AG04450 (cell line): ENCODE measurements around the gene MARCHF9. TPM values are rescaled to one million over a fixed set of nuclear protein-coding genes. Genes with fewer than 3 reads are reported as not detected.

Experiments used
- CTCF ChIA-PET: fragments of 300-600, 350-600 bp; formaldehyde crosslinking; extraction: SDS; loops from one replicate; lab custom pipeline; 2022; ENCODE audit warnings: antibody characterized with exemption, inconsistent platforms; lab: Charles Lee
- POLR2A ChIA-PET: fragments of 350-600 bp; formaldehyde crosslinking; extraction: SDS; loops from one replicate; lab custom pipeline; 2021; ENCODE audit warnings: antibody characterized with exemption, inconsistent platforms; lab: Yijun Ruan, JAX
- DNase-seq: peaks from one replicate; pipeline ENCODE4 v3.0.0-alpha.2; 2011; ENCODE audit warnings: low read depth, low spot score
- H3K27ac ChIP-seq: one replicate; pipeline ENCODE4 v1.5.1; 2012; ENCODE audit warnings: low read depth, low read length, control low read depth
- H3K27me3 ChIP-seq: one replicate; pipeline ENCODE4 v1.6.0; 2012; ENCODE audit warnings: low read length; ENCODE audit not compliant: control insufficient read depth, insufficient read depth
- H3K4me3 ChIP-seq: 2 replicates; pipeline ENCODE4 v1.5.1; 2011; ENCODE audit warnings: mild to moderate bottlenecking, low read depth, low read length, control low read depth
- H3K9me3 ChIP-seq: 2 replicates; pipeline ENCODE4 v1.5.1; 2012; ENCODE audit warnings: low read length; ENCODE audit not compliant: control insufficient read depth, insufficient read depth
- CTCF ChIP-seq: IDR thresholded peaks from 2 replicates; pipeline ENCODE4 v1.5.1; 2011; ENCODE audit warnings: low read depth, low read length, control low read depth, inconsistent platforms
- polyA plus RNA-seq: library from polyadenylated mRNA; depleted of rRNA; stranded (reverse); fragments of >200 nt; gene quantifications from 2 replicates; pipeline ENCODE4 v1.2.3, GENCODE V29; 2011; rRNA removed
- small RNA-seq: library from RNA; depleted of rRNA; stranded (forward); fragments of <200 nt; gene quantifications from one replicate; pipeline ENCODE3, GENCODE V24; 2012; ENCODE audit warnings: low read depth; ENCODE audit not compliant: insufficient read length

Gene MARCHF9
- polyA plus RNA-seq, 1 experiment: 3.7 TPM

GRCh38 chr12:57808351-57808750 is 53.4 kb downstream of the MARCHF9 start:
- Histone ChIP-seq H3K4me3 (no peak overlapping the region), H3K27me3 (no peaks in the 10 kb centered on the region), H3K27ac (no peak overlapping the region), H3K9me3 (no peaks in the 10 kb centered on the region)
- POLR2A ChIA-PET: no interaction called here
- no peak for DNase-seq
- CTCF ChIA-PET: interaction anchor here (1.4 to 2.1 kb wide), 2 partner anchors 96 to 98 kb away, joined by 4 to 7 read pairs; no protein-coding TSS in a partner anchor
- TF ChIP-seq CTCF: no peak

DNA sequence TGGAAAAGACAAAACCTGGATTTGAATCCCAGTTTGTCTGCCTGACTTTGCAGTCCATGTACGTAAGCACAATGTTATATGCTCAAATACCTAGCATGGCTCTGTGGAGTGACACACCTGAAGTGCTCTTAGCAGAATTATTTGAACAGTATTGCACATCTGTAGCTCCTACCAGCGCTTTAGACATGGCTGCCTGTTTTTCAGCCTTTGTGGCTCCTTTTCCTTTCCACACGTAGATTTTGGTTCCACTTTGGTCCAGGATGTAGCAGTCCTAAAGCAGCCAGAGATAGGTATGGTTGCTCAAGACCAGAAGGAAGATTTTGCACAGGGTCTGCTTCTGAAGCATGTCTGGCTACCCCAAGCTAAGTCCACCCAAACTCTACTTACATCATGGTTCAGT is 54.5 kb downstream of the MARCHF9 start:
- no peak overlapping the region for H3K4me3 ChIP-seq
- no peaks in the 10 kb centered on the region for H3K27me3 ChIP-seq
- DNase-seq: no peak
- ChIA-PET POLR2A (no interaction called here), CTCF (interaction anchor here (0.6 to 2.1 kb wide), 4 partner anchors 26 to 95 kb away, joined by 3 to 7 read pairs (median 4); no protein-coding TSS in a partner anchor)
- TF ChIP-seq CTCF: no peak
- no peaks in the 10 kb centered on the region for H3K9me3 ChIP-seq
- H3K27ac ChIP-seq: no peak overlapping the region

Small RNA genes within 50 kb of the gene (small RNA-seq; reads per million reads assigned to genes)
- not detected for gene RNU6-1083P

Other genes starting within 250 kb of the MARCHF9 start
- 64.9 and 69.0 TPM in 2 replicates for gene DDIT3, start 234.6 kb upstream of the MARCHF9 start, polyA plus RNA-seq
- gene MBD6, start 232.3 kb upstream of the MARCHF9 start, polyA plus RNA-seq: 3.3 and 4.9 TPM in 2 replicates
- gene DCTN2, start 207.9 kb upstream of the MARCHF9 start, polyA plus RNA-seq: 146 and 160 TPM in 2 replicates
- 0.38 and 0.45 TPM in 2 replicates for gene KIF5A, start 205.1 kb upstream of the MARCHF9 start, polyA plus RNA-seq
- gene PIP4K2C, start 163.9 kb upstream of the MARCHF9 start, polyA plus RNA-seq: 29.7 and 33.1 TPM in 2 replicates
- gene DTX3, start 150.3 kb upstream of the MARCHF9 start, polyA plus RNA-seq: 24.8 and 32.0 TPM in 2 replicates
- gene ARHGEF25, start 143.7 kb upstream of the MARCHF9 start, polyA plus RNA-seq: 23.4 and 26.0 TPM in 2 replicates
- gene B4GALNT1, start 121.9 kb upstream of the MARCHF9 start, polyA plus RNA-seq: 1.8 and 2.5 TPM in 2 replicates
- gene OS9, start 61.0 kb upstream of the MARCHF9 start, polyA plus RNA-seq: 309 and 310 TPM in 2 replicates
- 0.02 and 0.06 TPM in 2 replicates for gene AGAP2, start 16.4 kb upstream of the MARCHF9 start, polyA plus RNA-seq
- gene TSPAN31, start 10.1 kb upstream of the MARCHF9 start, polyA plus RNA-seq: 32.7 and 45.9 TPM in 2 replicates
- gene CDK4, start 2.8 kb upstream of the MARCHF9 start, polyA plus RNA-seq: 251 and 288 TPM in 2 replicates
- 0.22 and 0.29 TPM in 2 replicates for gene CYP27B1, start 12.0 kb downstream of the MARCHF9 start, polyA plus RNA-seq
- gene METTL1, start 17.0 kb downstream of the MARCHF9 start, polyA plus RNA-seq: 20.1 and 23.5 TPM in 2 replicates
- gene EEF1AKMT3, start 17.5 kb downstream of the MARCHF9 start, polyA plus RNA-seq: 6.8 and 7.6 TPM in 2 replicates
- gene TSFM, start 27.7 kb downstream of the MARCHF9 start, polyA plus RNA-seq: 22.3 and 22.8 TPM in 2 replicates
- 3.5 and 4.7 TPM in 2 replicates for gene AVIL, start 63.6 kb downstream of the MARCHF9 start, polyA plus RNA-seq
- 292 and 305 TPM in 2 replicates for gene CTDSP2, start 91.6 kb downstream of the MARCHF9 start, polyA plus RNA-seq
- gene ATP23, start 186.5 kb downstream of the MARCHF9 start, polyA plus RNA-seq: 8.8 and 13.1 TPM in 2 replicates